NCI-H128 (cell line): Measurements from ENCODE around the gene ARHGAP1.

Experiments
- DNase-seq: peaks from one replicate; lab custom pipeline; 2025; ENCODE audit not compliant: unreplicated experiment; lab: John Stamatoyannopoulos, UW

The ARHGAP1 gene

GRCh38 chr11:46695345-46696211 lies 4.8 kb downstream of the ARHGAP1 start:
- DNase-seq, result no peak

- no peak for DNase-seq
Measured at GRCh38 chr11:46694607-46695006, 5.8 kb downstream of the ARHGAP1 start.

GRCh38 chr11:46694072-46694471 lies 6.3 kb downstream of the ARHGAP1 start:
- no peak for DNase-seq

GRCh38 chr11:46693597-46694012 lies 6.8 kb downstream of the ARHGAP1 start:
- no peak for DNase-seq

GRCh38 chr11:46692450-46692849 lies 8.0 kb downstream of the ARHGAP1 start:
- DNase-seq, result no peak

GRCh38 chr11:46690702-46691101 lies 9.7 kb downstream of the ARHGAP1 start:
- DNase-seq, result no peak

- DNase-seq, result no peak
Measured at GRCh38 chr11:46686886-46687795, 13.3 kb downstream of the ARHGAP1 start.

- DNase-seq, result no peak
Measured at GRCh38 chr11:46684367-46684766, 16.1 kb downstream of the ARHGAP1 start.

- no peak for DNase-seq
Measured at GRCh38 chr11:46682773-46683752, 17.4 kb downstream of the ARHGAP1 start.

- no peak for DNase-seq
Measured at GRCh38 chr11:46681814-46682213, 18.6 kb downstream of the ARHGAP1 start.

GRCh38 chr11:46680815-46681214 lies 19.6 kb downstream of the ARHGAP1 start:
- no peak for DNase-seq

GRCh38 chr11:46680164-46680760 lies 20.2 kb downstream of the ARHGAP1 start:
- no peak for DNase-seq

GRCh38 chr11:46679241-46680163 lies 20.9 kb downstream of the ARHGAP1 start:
- no peak for DNase-seq

GRCh38 chr11:46678741-46679130 lies 21.7 kb downstream of the ARHGAP1 start:
- no peak for DNase-seq

GRCh38 chr11:46677991-46678740 lies 22.3 kb downstream of the ARHGAP1 start:
- DNase-seq, result no peak

- no peak for DNase-seq
Measured at GRCh38 chr11:46677169-46677568, 23.2 kb downstream of the ARHGAP1 start.

GRCh38 chr11:46676436-46677158 lies 23.8 kb downstream of the ARHGAP1 start:
- no peak for DNase-seq

- DNase-seq, result no peak
Measured at GRCh38 chr11:46675949-46676348, 24.5 kb downstream of the ARHGAP1 start.
